Naive thymus-derived CD8-positive, alpha-beta T cell (primary cell): Measurements from ENCODE around the gene TLR4. TPM values are rescaled to one million over a fixed set of nuclear protein-coding genes. Genes with fewer than 3 reads are reported as not detected.

ENCODE experiments used
- ATAC-seq, 2 donors: fragments of 150-1000 bp; cut with Tn5 transposase in 1 of 2; sonication (Bioruptor Pico), chemical (Tn5 transposase) in 1 of 2; 1 replicate in 1 of 2; 2 replicates in 1 of 2; pipeline ENCODE4 v1.10.0; 2021; ENCODE audit warnings: mild to moderate bottlenecking in 2 of 2, moderate library complexity in 2 of 2
- POLR2A ChIA-PET: fragments of 350-600 bp; sonication (Branson Sonifier 250); formaldehyde crosslinking; loops from one replicate; lab custom pipeline; 2021; ENCODE audit warnings: antibody characterized with exemption; lab: Charles Lee
- DNase-seq, 10 donors: peaks; one replicate each; pipeline versions ENCODE4 v3.0.0 to v3.0.0-alpha.2; 2020 to 2022
- H3K27ac Mint-ChIP-seq, 10 donors: one replicate each; pipeline ENCODE4 v1.8.0; 2020 to 2022; ENCODE audit warnings: mild to moderate bottlenecking in 10 of 10, mixed read lengths in 10 of 10, moderate library complexity in 4 of 10, inconsistent platforms in 1 of 10
- H3K27me3 Mint-ChIP-seq, 5 donors: one replicate each; pipeline ENCODE4 v1.8.0; 2021 to 2022; ENCODE audit warnings: mixed read lengths in 5 of 5
- H3K36me3 Mint-ChIP-seq, 3 donors: one replicate each; pipeline ENCODE4 v1.8.0; 2020 to 2022; ENCODE audit warnings: mixed read lengths in 3 of 3, mild to moderate bottlenecking in 2 of 3, inconsistent platforms in 1 of 3
- H3K4me1 Mint-ChIP-seq, 4 donors: one replicate each; pipeline ENCODE4 v1.8.0; 2021 to 2022; ENCODE audit warnings: mixed read lengths in 4 of 4
- H3K4me3 Mint-ChIP-seq, 10 donors: one replicate each; pipeline ENCODE4 v1.8.0; 2020 to 2022; ENCODE audit warnings: mild to moderate bottlenecking in 10 of 10, mixed read lengths in 10 of 10, moderate library complexity in 6 of 10, inconsistent platforms in 1 of 10
- H3K9me3 Mint-ChIP-seq, 9 donors: one replicate each; pipeline ENCODE4 v1.8.0; 2020 to 2022; ENCODE audit warnings: mixed read lengths in 9 of 9, mild to moderate bottlenecking in 3 of 9, inconsistent platforms in 1 of 9, moderate library complexity in 1 of 9
- polyA plus RNA-seq, 3 donors: library from polyadenylated mRNA; unstranded; fragments of 300-500 nt; fragmentation: Illumina TruSeq; gene quantifications; one replicate each; pipeline ENCODE4 v1.2.3, GENCODE V29; 2021
- total RNA-seq, 8 experiments: library from RNA in 2 of 8; stranded (reverse) in 2 of 8; gene quantifications; one replicate each; pipeline ENCODE4 v1.2.3 and lab custom pipeline; 2021 to 2026

Gene TLR4
- total and polyA plus RNA-seq, 5 experiments from 2014 or later = 0.07 to 0.70 (median 0.32) TPM; not detected in 1

DNA sequence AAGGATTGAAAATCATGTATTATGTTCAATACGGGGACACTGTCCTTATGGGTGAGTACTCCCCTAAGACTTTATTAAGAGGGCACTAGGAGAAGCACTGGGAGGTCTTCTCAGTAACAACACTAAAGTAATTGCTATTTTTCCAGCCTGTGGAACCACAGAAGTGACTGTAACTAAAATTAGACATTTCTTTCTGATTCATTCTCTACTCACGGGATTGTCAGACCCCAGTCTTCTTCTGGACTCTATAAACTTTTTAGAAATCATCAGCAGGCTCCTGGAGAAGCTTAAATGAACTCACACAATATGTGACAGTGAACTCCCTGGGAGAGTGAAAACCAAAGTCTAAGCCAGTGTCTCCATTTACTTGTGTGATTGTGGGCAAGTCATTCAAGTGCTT lies 14.5 kb downstream of the TLR4 start:
- no peak for DNase-seq
- H3K4me1 Mint-ChIP-seq = peaks cover 0 to 24% (median 0%) of the 10 kb centered on the region in 4 donors
- H3K9me3 Mint-ChIP-seq = peaks cover 0 to 4% (median 0%) of the 10 kb centered on the region in 9 donors
- H3K27me3 Mint-ChIP-seq = peaks cover 0 to 3% (median 0%) of the 10 kb centered on the region in 5 donors
- no peak for ATAC-seq
- no peak overlapping the region for H3K27ac Mint-ChIP-seq
- H3K36me3 Mint-ChIP-seq = no peaks in the 10 kb centered on the region
- no peak overlapping the region for H3K4me3 Mint-ChIP-seq
- POLR2A ChIA-PET = no interaction called here

DNA sequence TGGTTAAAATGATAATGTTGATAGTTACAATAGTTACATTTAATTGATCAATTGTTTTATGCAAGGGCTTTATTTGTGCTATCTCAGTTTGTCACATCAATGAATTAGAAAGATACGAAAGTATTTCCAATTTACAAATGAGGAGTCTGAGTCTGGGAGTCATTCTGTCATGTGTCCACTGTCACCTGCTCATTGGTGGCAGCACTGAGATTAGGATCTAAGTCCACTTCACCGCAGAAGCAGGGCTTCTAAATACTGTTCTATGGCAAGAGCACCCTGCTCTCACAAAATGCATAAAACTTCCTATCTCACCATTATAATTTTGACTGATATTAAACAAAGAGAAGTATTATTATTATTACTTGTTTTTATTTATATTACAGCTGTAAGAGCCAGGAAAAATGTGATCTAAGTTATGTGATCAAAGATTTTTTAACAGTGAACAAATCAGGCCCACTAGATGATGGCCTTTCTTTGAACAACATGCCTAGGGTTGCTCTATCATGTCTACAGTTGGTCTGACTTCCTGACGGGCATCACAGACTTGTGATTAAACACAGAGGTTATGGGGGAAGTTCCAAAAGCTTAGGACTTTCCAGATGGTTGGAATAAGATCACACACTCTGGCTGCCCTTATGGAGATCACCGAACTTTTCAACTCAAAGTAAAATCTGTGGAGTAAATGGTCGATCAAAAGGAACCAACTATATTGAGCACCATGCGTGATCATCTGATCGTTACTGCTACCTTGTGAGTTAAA lies 15.1 kb downstream of the TLR4 start:
- Mint-ChIP-seq H3K9me3 (peaks cover 0 to 4% (median 0%) of the 10 kb centered on the region in 9 donors), H3K4me3 (no peak overlapping the region), H3K4me1 (peaks cover 0 to 28% (median 0%) of the 10 kb centered on the region in 4 donors), H3K36me3 (no peaks in the 10 kb centered on the region), H3K27ac (no peak overlapping the region), H3K27me3 (peaks cover 0 to 6% (median 0%) of the 10 kb centered on the region in 5 donors)
- no peak for DNase-seq
- POLR2A ChIA-PET = no interaction called here
- no peak for ATAC-seq

DNA sequence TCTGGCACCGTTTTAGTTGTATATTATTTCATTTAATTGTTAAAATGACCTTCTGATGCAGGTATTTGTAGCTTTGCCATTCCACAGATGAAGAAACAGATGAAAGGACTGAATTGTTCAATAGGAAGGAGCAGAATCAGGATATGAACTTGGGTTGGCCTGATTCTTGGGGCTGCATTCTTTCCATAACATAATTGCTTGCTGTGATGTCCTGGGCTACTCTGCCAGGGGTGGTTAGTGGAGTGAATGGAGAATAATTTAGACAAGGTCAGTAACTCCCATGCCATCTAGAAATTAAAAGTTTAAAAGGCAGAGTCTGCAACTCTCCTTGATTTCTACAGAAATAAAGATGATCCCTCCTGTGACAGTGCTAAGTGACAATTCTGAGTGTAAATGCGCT lies 15.9 kb downstream of the TLR4 start:
- Mint-ChIP-seq H3K9me3 (peaks cover 0 to 4% (median 0%) of the 10 kb centered on the region in 9 donors), H3K27me3 (peaks cover 0 to 6% (median 0%) of the 10 kb centered on the region in 5 donors), H3K27ac (no peak overlapping the region), H3K4me1 (peaks cover 0 to 28% (median 0%) of the 10 kb centered on the region in 4 donors), H3K4me3 (no peak overlapping the region), H3K36me3 (no peaks in the 10 kb centered on the region)
- no peak for DNase-seq
- POLR2A ChIA-PET = no interaction called here
- no peak for ATAC-seq

DNA sequence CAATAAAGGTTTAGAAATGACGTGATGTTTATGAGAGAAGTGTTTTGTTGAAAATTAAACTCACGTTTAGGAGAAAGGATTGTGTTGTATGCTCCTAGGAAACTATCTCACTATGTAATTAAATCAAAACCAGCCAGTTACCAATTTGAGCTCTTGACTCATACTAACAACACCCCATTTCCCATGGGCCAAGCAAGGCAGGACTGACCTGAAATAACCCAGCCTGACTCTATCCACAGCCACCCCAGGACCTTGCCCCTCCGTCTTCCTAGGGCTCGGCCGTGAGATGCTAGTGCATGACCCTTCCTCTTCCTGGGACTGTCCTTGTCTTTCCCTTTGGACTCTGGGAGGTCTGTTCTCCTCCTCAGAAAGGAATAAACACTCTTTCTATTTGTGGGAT lies 16.4 kb downstream of the TLR4 start:
- H3K27ac Mint-ChIP-seq = no peak overlapping the region
- H3K27me3 Mint-ChIP-seq = peaks cover 0 to 6% (median 0%) of the 10 kb centered on the region in 5 donors
- DNase-seq = no peak
- H3K4me3 Mint-ChIP-seq = no peak overlapping the region
- H3K4me1 Mint-ChIP-seq = peaks cover 0 to 28% (median 0%) of the 10 kb centered on the region in 4 donors
- peaks cover 0 to 4% (median 0%) of the 10 kb centered on the region in 9 donors for H3K9me3 Mint-ChIP-seq
- ATAC-seq = no peak
- H3K36me3 Mint-ChIP-seq = no peaks in the 10 kb centered on the region
- POLR2A ChIA-PET = no interaction called here

DNA sequence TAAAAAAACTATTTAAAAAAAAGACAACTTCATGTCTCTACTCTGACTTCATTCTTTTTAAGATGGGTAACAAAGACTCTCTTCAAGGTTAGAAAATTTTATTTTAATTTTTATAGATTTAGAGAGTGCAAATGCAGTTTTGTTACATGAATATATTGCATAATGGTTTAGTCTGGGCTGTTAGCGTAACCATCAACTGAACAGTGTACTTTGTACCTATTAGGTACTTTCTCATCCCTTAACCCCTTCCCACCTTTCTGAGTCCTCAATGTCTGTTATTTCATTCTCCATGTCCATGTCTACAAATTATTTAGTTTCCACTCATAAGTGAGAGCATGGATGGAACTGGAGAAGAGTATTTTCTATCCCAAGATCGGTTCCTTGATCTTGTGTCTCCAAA lies 16.8 kb downstream of the TLR4 start:
- ATAC-seq (no peak), DNase-seq (no peak)
- H3K36me3 Mint-ChIP-seq = no peaks in the 10 kb centered on the region
- H3K27ac Mint-ChIP-seq = no peak overlapping the region
- H3K27me3 Mint-ChIP-seq = peaks cover 0 to 6% (median 0%) of the 10 kb centered on the region in 5 donors
- peaks cover 0 to 28% (median 0%) of the 10 kb centered on the region in 4 donors for H3K4me1 Mint-ChIP-seq
- H3K4me3 Mint-ChIP-seq = no peak overlapping the region
- POLR2A ChIA-PET = no interaction called here
- H3K9me3 Mint-ChIP-seq = peaks cover 0 to 4% (median 0%) of the 10 kb centered on the region in 9 donors

DNA sequence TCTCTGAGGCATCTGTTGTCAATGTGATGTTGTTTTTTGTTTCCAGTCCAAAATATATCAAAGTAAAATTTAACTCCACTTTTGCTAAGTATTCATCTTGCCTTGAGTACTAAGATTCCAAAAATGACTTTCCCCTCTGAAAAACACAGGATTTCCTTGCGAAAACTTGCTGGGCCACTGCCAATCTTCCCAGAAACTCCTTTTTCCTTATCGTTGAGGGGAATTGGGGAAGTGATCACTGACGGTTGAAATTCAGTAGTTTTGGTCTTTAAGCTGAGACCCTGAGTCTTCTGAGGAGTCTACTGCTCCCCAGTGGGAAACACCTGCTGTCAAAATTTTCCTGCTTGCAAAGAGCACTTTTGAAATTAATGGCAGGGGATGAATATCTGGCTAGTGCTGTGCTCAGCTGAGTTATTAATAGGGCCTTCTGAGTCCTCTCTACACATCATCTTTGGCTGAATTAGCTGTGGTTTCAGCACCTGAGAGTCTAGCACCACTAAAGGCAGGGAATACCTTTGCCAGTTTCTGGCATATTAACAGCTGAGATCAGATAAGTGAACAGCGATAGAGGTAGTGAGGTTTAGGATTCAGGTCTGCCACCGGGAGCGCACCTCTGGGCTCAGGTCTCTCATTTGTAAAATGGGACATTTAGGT lies 18.0 kb downstream of the TLR4 start:
- peaks cover 0 to 7% (median 0%) of the 10 kb centered on the region in 5 donors for H3K27me3 Mint-ChIP-seq
- ATAC-seq (no peak), DNase-seq (no peak)
- peaks cover 0 to 23% (median 0%) of the 10 kb centered on the region in 4 donors for H3K4me1 Mint-ChIP-seq
- H3K4me3 Mint-ChIP-seq = no peak overlapping the region
- peaks cover 0 to 4% (median 0%) of the 10 kb centered on the region in 9 donors for H3K9me3 Mint-ChIP-seq
- no peaks in the 10 kb centered on the region for H3K36me3 Mint-ChIP-seq
- H3K27ac Mint-ChIP-seq = no peak overlapping the region
- POLR2A ChIA-PET = no interaction called here

DNA sequence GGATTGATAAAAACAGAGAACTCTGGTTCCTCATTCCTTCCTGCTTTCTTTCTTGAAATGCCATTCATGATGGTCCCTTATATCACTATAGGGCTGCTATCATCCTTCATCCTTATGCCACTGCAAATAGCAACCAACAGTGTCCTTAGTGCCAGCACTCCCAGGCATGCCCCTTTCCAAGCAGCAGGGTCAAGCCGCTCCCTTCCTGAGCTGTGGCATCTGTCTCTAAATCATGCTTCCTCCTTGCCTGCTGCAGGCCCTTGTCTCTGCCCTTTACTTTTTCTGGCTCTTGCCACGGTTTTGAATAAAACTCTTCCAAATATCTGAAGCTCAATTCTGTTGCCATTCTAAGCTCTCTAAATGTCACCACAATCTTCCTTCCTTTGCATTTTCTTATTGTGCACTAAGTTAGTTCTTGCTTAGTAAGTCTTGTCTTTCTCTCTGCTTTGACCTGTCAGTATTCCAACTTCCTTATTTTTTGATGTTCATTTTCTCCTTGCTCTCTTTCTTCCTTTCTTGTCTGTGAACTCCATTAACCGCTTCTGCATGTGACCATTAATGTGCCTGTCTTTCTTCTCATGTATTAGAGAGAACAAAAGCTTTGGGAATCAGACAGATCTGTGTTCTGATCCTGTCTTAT lies 19.9 kb downstream of the TLR4 start:
- ATAC-seq = no peak
- no peak for DNase-seq
- H3K36me3 Mint-ChIP-seq = no peaks in the 10 kb centered on the region

DNA sequence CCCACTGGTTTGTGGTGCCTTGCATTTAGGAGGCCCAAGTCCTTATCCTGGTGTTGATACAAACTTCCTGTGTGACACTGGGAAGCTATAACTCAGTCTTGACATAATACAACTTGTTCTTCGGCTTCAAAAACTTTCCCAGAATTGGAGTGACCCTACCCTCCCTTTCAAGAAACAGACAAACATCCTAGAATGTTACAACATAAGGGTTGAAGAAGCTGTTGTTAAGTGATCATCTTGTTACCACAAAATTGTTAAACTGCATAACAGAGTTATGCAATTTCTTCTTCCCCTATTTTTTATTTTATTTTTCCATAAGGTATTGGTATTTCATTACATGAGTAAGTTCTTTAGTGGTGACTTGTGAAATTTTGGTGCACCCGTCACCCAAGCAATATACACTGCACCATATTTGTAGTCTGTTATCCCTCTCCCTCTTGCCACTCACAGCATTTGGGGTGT lies 21.3 kb downstream of the TLR4 start:
- no peak overlapping the region for H3K4me3 Mint-ChIP-seq
- no peak overlapping the region for H3K27ac Mint-ChIP-seq
- ATAC-seq (no peak), DNase-seq (no peak)
- peaks cover 0 to 2% (median 0%) of the 10 kb centered on the region in 9 donors for H3K9me3 Mint-ChIP-seq
- H3K36me3 Mint-ChIP-seq = no peaks in the 10 kb centered on the region
- POLR2A ChIA-PET = no interaction called here
- H3K27me3 Mint-ChIP-seq = peaks cover 0 to 9% (median 2%) of the 10 kb centered on the region in 5 donors
- peaks cover 0 to 4% (median 0%) of the 10 kb centered on the region in 4 donors for H3K4me1 Mint-ChIP-seq

More for the DNA sequence above, 19.9 kb downstream of the TLR4 start:
- Mint-ChIP-seq H3K27ac (no peak overlapping the region), H3K4me1 (peaks cover 0 to 5% (median 0%) of the 10 kb centered on the region in 4 donors), H3K27me3 (peaks cover 0 to 7% (median 0%) of the 10 kb centered on the region in 5 donors), H3K4me3 (no peak overlapping the region), H3K9me3 (no peaks in the 10 kb centered on the region)
- POLR2A ChIA-PET = no interaction called here

DNA sequence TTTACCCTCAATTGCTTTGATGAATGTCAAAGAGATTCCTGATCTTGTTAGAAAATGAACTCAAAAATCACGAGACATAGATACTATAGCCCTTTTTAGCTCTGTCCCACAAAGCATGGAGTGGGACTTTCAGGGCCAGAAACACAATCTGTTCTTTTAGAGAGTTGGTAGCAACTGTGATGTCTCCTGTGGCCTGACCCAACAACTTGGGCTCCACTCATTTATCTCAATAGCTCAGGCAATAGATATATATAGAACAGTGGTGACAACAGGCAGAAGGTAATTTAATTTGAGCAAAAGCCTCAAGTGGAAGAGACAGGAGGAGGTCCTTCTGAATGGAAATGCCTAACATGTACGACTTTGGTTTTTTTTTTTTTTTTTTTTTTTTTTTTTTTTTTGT lies 25.2 kb downstream of the TLR4 start:
- H3K9me3 Mint-ChIP-seq = peaks cover 0 to 4% (median 0%) of the 10 kb centered on the region in 9 donors
- no peak for ATAC-seq
- H3K36me3 Mint-ChIP-seq = no peaks in the 10 kb centered on the region
- peaks cover 0 to 10% (median 6%) of the 10 kb centered on the region in 5 donors for H3K27me3 Mint-ChIP-seq
- no peak overlapping the region for H3K27ac Mint-ChIP-seq
- H3K4me3 Mint-ChIP-seq = no peak overlapping the region
- H3K4me1 Mint-ChIP-seq = no peaks in the 10 kb centered on the region
- no peak for DNase-seq
- POLR2A ChIA-PET = no interaction called here

DNA sequence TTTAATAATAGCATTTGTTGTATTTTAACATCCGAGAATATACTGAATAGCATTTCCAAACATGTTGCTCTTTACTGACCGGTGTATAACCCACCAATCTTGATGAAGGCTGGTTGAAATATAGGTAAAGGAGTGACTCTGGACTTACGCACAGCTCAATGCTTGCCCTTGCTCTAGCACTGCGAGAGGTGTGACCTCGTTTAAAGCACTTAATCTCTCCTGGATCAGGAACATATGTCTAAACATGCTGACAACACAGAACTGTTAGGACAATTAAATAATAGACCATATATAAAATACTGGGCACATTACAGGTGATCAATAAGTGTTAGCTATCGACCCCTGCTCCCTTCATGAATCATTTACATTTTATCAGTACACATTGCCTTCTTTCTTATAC lies 28.3 kb downstream of the TLR4 start:
- DNase-seq (no peak), ATAC-seq (no peak)
- H3K9me3 Mint-ChIP-seq = peaks cover 0 to 4% (median 0%) of the 10 kb centered on the region in 9 donors
- peaks cover 0 to 10% (median 5%) of the 10 kb centered on the region in 5 donors for H3K27me3 Mint-ChIP-seq
- no peak overlapping the region for H3K27ac Mint-ChIP-seq
- H3K4me1 Mint-ChIP-seq = no peaks in the 10 kb centered on the region
- H3K36me3 Mint-ChIP-seq = no peaks in the 10 kb centered on the region
- POLR2A ChIA-PET = no interaction called here
- H3K4me3 Mint-ChIP-seq = no peak overlapping the region

DNA sequence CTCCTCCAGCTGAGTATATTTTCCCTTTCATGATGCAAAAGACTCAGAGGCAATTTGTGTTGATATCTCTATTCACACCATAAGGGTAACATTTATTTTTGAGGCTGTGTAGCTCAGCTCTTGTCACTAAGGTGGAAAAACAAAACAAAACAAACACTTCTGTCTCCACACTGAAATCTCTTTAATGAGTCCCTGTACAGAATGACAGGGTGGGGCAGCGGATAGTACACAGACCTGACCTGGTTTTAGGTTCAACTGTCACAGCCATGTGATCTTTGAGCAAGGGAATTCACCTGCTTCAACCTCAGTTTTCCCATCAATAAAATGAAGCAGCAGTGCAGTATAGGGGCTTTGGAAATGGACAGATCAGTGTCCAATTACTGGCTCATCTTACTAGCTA lies 29.3 kb downstream of the TLR4 start:
- POLR2A ChIA-PET = no interaction called here
- Mint-ChIP-seq H3K4me1 (no peaks in the 10 kb centered on the region), H3K4me3 (no peak overlapping the region), H3K9me3 (peaks cover 0 to 4% (median 0%) of the 10 kb centered on the region in 9 donors), H3K27me3 (peaks cover 0 to 10% (median 5%) of the 10 kb centered on the region in 5 donors), H3K27ac (no peak overlapping the region), H3K36me3 (no peaks in the 10 kb centered on the region)
- DNase-seq = no peak
- no peak for ATAC-seq

DNA sequence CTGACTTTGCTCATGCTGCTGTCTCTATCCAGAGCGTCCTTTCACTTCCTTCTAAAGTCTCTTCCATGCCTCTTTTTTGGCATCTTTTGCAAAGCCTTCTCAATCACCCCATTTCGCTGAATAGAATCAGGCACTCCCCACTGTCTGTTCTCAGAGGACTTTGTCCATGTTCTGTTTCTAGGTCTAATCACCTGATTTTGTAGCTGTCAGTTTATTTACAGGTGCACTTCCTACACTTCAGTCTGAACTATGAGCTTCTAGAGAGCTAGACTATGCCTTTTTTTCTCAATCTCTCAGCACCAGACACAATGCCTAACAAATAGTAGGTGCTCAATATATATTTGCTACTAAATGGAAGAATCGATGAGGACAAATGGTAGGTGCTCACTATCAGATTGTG lies 29.9 kb downstream of the TLR4 start:
- no peaks in the 10 kb centered on the region for H3K36me3 Mint-ChIP-seq
- no peak overlapping the region for H3K4me3 Mint-ChIP-seq
- no peak for ATAC-seq
- H3K9me3 Mint-ChIP-seq = peaks cover 0 to 4% (median 0%) of the 10 kb centered on the region in 9 donors
- peaks cover 0 to 10% (median 5%) of the 10 kb centered on the region in 5 donors for H3K27me3 Mint-ChIP-seq
- DNase-seq = no peak
- H3K27ac Mint-ChIP-seq = no peak overlapping the region
- H3K4me1 Mint-ChIP-seq = no peaks in the 10 kb centered on the region
- POLR2A ChIA-PET = no interaction called here
